NCI-H460 (cell line): ENCODE results near the gene INSRR. TPM values are rescaled to one million over a fixed set of nuclear protein-coding genes. Genes with fewer than 3 reads are reported as not detected.

Experiments used
- DNase-seq: peaks from one replicate; pipeline ENCODE4 v3.0.0-alpha.2; 2016; ENCODE audit warnings: low read depth; ENCODE audit errors: extremely low read depth
- total RNA-seq: library from RNA; depleted of rRNA; stranded (reverse); fragments of >200 nt; shearing (Covaris generic); gene quantifications from 2 replicates; pipeline ENCODE4 v1.2.3, GENCODE V29; 2014

Gene INSRR
- total RNA-seq, 1 experiment from 2014 or later, result 0.42 TPM

DNA sequence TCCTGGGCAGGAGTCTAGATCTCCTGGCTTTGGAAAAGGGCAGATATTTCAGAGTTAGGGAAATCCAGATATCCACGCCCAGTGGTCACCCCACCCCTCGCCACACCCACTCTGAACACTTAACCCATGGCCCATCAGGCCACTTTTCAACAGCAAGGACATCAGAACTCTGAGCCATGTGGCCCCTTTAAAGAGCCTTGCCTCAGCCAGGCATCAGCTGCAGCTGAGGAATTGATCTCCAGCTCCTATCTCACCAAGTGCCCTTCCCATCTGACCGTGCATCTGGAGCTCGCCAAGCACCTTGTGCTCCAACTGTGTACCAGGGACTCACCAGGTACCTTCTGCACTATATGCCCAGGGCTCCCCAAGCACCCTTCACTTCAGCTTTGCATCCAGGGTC lies 22.0 kb downstream of the INSRR start:
- DNase-seq, result no peak

DNA sequence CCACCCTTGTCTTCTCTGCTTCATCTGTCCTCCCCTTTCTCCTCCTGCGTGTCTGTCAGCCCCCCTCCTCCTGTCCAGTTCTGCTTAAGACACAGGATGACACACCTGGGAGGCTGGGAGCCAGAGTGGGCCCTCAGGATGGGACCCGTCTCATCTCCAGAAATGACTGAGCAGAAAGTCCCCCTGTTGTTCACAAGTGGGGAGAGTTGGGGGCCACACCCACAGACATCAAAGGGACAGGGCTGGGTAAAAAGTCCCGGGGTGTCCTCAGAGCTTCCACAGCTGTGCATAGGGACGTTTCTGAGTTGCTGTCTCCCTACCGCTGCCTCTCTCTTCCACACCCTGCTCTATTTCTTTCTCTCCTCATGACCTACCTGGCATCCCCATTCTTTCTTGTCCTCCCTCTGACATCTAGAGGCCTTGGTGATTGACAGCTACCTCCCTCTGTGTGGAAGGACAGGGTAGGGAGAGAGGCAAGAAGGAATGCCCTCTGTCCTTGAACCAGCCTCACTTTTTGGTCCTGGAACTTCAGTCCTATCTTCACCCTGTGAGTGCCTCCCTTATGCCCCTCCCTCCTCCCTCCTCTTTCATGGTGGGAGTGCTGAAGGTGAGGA lies 22.8 kb downstream of the INSRR start:
- DNase-seq, result no peak

DNA sequence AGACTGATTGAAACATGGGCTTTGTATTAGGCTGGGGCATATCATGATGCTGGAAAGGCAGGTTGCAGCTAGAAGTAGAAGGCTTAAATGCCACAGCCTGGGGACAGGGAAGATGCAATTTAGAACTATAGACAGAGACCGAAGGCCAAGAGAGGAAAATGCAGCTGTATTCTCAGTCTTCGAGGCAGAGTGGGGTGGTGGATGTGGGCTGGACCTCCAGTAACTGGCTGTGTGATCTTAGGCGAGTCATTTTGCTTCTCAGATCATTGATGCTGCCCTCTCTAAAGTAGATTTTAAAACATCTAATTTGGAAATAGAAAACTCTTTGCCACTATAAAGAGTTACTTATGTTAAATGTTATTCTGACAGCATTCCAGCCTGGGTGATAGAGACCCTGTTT lies 24.6 kb downstream of the INSRR start:
- DNase-seq, result no peak

DNA sequence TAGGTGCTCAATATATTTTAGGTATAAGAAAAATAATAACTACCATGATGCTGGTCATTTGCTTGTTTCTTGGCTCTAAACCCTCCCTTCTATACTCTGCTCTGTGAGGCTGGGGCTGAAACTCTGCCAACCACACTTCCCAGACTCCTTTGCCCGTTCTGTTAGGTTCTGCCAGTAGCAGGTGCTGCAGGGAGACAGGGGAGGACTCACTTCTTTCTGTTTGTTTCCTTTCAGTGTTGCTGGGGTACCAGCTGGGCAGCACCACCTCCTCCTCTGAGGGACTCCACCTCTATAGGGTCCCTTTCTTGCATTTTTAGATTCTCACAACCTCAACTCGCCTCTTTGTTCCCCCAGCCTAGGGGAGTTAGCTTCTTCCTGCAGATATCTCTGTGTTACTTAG lies 25.3 kb downstream of the INSRR start:
- DNase-seq, result no peak

DNA sequence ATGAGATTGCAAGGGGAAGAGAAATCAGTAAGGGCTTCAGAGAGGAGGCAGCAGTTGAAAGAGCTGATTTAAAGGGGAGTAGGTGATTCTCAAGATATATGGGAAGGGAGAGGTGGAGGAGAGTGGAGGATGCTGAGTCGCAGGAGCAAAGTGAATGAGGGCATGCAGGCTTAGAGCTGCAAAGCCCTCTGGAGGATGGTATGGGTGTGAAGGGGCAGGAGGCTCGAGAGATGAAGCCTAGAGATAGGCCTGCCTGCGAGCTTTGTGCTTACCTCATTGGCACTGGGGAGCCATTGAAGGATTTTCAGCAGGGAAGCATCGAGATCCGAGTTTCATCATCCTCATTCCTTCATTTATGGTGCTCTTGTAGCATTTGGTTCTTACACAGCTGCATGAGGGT lies 26.5 kb downstream of the INSRR start:
- no peak for DNase-seq

DNA sequence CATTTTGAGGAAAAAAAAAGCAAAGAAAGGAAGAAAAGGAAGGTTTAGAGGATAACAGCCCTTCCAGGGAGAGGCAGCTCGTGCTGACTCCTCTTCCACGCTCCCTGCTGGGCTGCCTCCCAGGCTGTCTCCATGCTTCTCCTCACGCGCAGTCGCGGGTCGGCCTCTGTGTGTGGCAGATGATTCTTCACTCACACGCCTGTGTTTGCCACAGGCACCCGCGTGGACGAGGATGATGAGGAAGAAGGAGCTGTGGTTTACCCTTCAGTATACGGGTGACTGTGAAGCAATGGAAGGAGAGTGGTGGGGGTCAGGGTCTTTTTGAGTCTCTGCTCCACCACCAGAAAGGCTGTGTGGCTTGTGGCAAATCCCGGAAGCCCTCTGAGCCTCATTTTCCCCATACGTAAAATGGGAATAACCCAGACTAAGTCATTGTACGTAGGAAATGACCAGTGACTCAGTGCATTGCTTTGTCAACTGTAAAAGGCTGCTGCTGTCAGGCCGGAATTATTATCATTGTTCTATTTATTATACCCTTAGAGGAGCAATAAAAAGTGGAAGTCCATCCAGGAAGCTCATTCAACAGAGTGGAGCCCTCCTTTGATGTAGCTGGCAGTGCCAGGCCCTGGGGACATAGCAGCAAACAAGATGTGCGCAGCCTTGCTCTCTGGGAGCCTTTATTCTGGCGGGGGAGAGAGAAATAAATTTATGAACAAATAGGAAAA lies 30.4 kb downstream of the INSRR start:
- DNase-seq, result no peak

DNA sequence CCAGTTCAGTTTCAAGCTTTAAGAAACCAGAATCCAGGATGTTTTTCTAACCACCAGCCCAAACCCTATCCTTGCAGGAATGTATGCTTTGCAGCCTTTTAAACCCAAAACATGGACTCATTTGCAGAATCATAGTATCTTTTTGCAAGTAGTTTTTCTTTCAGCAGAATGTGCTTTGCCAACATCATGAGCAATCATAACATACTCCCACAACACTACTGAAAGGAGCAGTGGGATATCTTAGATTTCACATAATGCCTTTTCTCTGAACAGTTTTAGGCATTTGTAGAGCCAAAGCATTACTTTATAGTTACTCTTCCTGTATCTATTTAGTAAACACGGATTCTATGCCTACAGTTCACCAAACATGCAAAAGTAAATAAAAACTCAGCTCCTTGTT lies 32.3 kb downstream of the INSRR start:
- no peak for DNase-seq

DNA sequence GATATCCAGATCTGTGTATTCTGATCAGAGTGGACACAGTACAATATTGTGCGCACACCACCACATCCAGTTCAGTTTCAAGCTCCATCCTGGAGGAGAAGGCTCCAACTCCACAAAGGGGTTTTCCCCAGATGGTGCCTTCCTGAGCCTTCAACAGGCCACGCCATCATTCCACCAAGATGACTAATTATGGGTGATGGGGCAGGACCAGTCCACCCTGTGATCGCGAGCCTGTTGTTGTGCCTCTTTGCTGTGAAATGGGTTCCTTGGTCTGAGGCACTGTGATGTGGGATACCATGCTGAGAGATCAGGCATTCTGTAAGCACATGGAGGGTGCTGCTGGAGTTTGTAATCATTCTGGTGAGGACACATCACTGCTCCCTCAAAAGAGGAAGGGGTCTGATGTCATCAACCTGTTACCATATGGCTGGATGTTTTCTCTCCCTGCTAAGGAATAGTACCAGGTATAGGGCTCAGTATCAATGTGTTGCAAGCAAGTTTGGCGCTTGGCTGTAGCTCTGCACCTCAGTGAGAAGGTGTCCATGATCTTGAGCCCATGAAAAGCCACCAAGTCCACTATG lies 35.6 kb downstream of the INSRR start:
- DNase-seq, result no peak

DNA sequence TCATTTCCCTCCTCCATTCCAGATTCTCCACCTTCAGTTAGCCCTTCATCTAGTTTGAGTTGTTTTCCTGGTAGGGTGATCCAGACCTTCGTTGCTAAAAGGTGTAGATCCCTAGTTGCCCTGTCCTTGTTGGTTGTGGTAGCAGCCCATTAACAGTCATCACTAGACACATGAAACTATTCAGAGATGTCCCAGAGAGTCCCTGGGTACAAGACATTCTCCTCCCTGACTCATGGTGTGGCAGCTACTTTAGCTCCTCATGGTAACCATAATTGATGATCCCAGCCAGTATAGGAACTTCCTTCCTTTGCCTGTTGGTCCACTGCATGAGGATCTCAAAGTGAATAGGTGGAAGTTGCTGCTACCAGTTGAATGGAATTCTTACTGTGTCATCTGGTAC lies 36.2 kb downstream of the INSRR start:
- no peak for DNase-seq

DNA sequence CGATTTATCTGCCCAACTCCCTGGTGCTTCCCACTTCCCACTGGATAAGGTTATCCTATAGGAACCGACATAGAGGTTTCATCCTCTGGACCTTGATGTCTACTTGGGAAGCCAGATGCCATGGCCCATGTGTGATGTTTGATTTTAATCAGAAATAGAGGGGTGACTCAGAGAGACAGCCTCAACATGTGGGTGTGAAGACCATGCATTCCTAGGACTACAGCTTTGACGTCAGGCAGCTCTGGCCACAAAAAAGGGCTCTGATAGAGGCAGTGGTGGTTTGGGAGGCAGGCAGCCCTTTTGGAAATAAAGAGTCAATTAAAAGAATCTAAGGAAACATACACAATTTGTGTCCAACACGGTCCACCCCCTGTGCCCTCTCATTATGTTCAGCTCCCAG lies 37.1 kb downstream of the INSRR start:
- peak; percentile 89 for DNase-seq

DNA sequence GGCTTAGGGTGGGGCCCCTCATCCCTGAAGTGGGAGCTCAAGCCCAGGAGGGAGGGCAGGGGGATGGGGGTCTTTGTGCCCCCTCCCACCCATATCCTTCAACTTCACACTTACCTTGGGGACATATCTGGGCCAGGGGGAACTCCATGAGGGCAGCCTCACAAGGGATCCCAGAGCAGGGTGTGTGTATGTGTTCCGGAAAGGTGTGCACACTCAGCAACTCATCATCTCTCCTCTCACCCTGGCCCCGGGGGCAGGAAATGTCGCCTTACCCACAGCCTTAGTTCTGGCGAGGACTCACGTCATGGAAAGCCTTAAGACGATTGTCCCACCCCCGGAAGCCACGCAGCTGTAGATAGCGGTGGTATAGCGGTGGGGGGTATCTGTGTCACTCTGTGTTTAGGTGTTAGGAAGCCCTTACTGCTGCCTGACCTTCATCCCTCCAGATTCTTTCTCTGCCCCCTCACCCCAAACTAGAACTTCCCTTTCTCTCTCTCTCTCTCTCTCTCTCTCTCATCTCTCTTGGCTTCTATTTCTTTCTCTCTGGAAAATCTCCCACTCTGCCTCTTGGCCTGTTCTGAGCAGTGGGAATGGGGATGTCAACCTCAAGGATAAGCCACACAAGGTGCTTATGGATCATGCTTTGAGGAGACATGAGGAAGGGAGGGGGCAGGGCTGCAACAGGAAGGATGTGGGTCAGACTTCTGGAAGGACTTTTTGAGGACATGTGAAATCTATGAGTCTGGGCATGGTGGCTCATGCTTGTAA lies 42.2 kb downstream of the INSRR start, which contains the start of gene SH2D2A:
SH2D2A (minus strand) TSS at position 288 of the 768 bp plus-strand sequence; CDS start at position 148, 140 bp downstream.
- peak; percentile 90 for DNase-seq

DNA sequence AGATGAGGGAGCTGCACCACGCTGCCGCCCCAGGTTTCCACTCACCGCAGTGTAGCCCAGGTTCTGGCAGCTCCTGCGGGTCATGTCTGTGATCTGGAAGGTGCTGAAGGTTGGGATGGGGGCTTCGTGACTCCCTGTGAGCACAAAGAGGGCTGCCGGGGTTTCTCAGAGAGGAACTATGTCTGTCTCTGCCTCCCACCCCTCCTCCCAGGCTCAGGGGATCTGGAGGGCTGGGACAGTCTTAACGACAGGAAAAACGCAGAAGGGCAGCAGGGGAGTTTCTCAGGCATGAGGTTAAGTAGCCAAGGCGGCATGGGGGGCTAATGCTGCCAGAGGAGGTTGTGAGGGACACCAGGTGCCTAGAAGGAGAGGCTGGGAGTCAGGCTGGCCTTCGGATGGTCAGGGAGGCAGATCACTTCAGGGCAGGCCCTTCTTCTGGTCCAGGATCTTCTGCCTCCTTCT lies 42.9 kb downstream of the INSRR start:
- no peak for DNase-seq

DNA sequence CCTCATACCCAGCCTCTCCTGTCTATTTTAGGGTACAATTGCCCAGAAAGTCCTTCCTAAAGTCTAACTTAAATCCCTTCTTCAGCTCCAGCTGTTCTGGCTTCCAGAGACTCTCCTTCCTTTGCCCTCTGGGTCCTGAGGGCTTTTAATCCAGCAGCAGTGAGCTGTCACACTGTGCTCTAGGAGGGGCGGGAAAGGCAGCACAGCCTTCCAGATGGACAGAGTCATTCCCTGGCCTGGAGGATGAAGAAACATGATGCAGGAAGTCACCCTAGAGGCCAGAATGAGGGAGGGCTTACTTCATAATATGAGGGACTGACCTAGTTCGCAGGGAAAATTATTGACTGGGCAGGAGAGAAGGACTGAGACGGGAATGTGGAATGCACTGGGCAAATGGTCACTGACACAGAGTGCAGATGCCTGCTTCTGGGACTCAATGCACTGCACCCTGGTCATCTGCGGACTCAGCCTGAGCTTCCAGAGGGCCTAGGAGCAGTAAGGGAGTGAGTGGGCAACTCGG lies 43.5 kb downstream of the INSRR start:
- peak; percentile 81 for DNase-seq

DNA sequence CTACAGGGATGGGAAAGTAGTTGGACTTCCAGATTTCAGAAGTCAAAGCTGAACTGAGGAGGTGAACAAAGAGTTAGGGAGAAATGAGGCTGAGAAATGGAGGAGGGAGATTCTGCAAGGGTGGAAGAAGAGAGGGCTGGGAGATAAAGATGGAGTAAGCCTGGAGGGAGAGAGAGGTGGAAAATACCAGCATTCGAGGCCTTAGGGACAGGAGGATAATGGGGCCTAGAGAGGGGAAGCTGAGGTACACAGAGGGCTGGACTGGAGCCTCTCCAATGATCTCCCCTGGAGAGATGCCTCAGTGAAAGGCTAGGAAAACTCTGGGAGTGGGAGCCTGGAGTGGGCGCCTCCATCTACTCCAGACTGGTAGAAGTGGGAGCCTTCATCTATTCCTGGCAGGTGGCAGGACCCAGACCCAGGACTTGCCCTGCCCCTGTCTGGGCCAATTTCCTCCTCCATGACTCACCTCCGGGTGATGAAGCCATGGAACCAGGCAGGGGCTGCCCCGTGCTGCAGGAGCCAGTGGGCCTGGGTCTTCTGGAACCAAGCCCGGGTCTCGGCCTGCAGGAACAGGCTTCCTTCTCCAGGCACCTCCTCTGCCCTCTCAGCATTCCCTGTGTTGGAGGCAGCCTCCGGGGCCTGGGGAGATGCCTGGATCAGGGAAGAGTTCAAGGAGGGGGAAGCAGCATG lies 44.2 kb downstream of the INSRR start:
- no peak for DNase-seq

DNA sequence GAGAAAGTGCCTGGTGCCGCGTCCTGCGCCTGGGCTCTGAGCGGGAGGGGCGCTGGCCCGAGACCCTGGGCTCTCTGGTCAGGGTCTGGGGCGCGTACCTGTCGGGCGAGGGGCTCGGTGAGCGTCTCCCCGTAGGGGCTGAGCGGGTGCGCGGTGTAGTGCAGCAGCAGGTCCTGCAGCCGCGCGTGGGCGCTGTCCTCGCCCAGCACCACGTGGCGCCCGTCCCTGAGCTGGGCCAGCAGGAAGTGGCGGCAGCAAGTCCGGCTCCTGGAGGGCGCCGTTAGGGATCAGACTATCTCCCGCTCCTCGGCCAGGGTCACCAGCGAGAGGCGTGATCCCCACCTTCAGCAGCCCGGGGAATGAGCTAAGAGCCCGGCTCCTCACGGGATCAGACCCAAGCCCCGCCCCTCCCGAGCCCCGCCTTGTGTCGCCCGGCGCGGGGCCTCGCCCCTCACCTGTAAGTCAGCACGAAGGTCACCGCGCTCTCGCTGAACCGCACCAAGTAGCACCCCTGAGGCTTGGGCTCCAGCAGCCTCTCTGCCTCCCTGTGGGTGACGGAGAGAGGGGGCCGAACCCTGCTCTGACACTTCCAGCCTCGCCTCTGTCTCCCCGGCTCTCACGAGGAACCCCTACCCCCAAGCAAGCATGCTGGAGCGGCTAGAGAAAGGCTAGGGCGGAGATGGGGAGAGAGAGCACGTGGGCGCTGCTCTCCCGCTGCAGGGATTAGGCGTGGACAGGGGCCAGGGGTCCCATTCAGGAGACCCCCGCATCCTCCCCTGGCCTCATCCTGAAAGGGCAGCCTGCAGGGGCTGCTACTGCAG lies 45.0 kb downstream of the INSRR start:
- DNase-seq, result peak; percentile 58

DNA sequence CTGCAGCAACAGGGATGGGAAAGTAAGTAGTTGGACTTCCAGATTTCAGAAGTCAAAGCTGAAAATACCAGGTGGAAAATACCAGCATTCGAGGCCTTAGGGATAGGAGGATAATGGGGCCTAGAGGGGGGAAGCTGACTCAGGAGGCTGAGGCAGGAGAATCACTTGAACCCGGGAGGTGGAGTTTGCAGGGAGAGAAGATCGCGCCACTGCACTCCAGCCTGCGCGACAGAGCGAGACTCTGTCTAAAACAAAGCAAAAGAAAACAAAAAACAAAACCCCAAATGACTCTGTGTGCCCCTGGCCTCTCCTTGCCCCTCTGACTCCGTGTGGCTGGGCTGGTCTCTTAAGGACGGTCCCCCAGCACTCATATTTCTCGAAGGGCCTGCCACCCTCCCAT lies 45.6 kb downstream of the INSRR start:
- no peak for DNase-seq

DNA sequence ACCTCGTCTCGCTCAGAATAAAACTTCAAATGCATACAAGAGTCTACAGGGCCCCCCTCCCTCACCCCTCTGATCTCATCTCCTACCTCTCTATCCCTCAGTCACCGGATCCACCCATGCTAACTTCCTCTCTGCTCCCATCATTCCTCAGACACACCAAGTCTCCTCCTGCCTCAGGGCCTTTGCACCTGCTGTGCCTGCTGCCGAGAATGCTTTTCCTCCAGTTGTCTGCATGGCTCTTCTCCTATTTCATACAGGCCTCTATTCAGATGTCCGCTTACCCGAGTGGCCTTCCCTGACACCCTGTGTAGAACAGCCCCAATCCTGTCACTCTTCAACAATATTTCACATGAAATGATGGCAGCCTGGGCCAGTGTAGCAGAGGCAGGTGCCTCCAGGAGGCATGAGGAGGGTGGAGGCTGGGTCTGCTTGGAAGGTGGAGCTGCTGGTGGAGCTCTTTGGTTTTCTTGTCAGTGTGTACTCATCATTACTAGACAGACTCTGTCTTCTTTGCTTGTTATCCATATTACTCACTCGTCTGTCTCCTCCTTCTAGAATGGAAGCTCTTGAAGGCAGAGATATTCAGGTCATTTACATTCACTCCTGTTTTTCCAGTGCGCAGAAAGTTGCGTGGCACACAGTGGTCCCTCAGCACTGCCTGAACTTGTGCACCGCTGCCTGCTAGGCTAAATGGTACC lies 46.5 kb downstream of the INSRR start:
- no peak for DNase-seq

DNA sequence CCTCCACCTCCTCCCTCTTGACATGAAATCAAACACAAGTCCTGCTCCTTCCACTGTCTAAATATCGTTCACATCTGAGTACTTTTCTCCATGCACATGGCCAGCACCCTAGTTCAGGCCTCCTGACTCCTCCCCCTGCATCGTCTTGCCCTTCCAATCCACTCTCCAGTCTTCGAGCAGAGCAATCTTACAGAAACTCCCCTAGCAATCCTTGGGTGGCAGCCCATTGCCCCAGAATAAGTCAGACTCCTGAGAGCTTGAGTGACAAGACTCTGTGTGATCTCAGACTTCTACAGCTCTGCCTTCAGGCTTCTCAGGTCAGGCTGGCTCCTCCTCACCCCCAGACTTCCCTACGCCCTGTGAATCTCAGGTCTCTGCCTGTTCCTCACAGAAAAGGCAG lies 47.7 kb downstream of the INSRR start:
- DNase-seq, result no peak
